ENCODE data around the gene DDX6. TPM values are rescaled to one million over a fixed set of nuclear protein-coding genes. Genes with fewer than 3 reads are reported as not detected.
"Not testable (repeated sequence)": the region's sequence is repeated elsewhere in the genome, so short reads cannot be mapped to it uniquely, and the experiment has no call there.

The DDX6 gene
- total and polyA plus RNA-seq, 2 experiments from 2014 or later = 68.3 to 205 TPM

DNA sequence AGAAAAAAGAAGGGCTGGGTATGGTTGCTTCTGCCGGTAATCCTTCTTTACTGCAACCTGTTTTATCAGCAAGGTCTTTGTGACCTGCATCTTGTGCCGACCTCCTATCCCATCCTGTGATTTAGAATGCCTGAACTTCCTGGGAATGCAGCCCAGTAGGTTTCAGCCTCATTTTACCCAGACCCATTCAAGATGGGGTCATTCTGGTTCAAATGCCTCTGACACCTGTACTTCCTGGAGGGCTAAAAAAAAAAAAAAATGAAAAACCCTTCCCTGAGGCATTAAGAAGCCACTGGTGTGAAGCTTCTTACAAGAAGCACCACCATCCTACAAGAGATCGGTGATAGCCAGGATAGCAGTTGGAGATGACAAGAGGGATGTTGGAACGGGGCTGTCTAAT lies 56.9 kb downstream of the DDX6 start (continued):
- TF ChIP-seq REST (IDR thresholded peaks at IDR 0.05; ENCODE audit: unreplicated experiment) (no peak), ETS1 (IDR thresholded peaks at IDR 0.05) (no peak), NANOG (IDR thresholded peaks at IDR 0.05; ENCODE audit: borderline replicate concordance) (no peak), ZNF114 (CRISPR knock-in tag; IDR thresholded peaks at IDR 0.05) (no peak), EZH2 (IDR thresholded peaks at IDR 0.05; ENCODE audit: low read depth, unreplicated experiment) (no peak), CREB1 (CRISPR knock-in tag; IDR thresholded peaks at IDR 0.05; ENCODE audit: low read depth) (no peak), ZNF331 (CRISPR knock-in tag; IDR thresholded peaks at IDR 0.05; ENCODE audit: low read depth) (no peak), EZH2phosphoT487 (IDR thresholded peaks at IDR 0.05; ENCODE audit: unreplicated experiment) (no peak), POLR2AphosphoS5 (IDR thresholded peaks at IDR 0.05; ENCODE audit: low read depth) (no peak)

GRCh38 chr11:118729753-118730152 lies 61.2 kb downstream of the DDX6 start:
- not testable (repeated sequence) for H3K27ac ChIP-seq (ENCODE audit: low read depth); H3K27me3 ChIP-seq (ENCODE audit: insufficient read depth); H3K4me3 Mint-ChIP-seq; H3F3A ChIP-seq (replicated peaks; ENCODE audit: low read depth); H3K27me3 Mint-ChIP-seq (ENCODE audit: insufficient read depth, low read depth, poor library complexity); H3K4me3 ChIP-seq; H4K20me1 ChIP-seq (replicated peaks; ENCODE audit: insufficient read depth); H3K27ac Mint-ChIP-seq; DNase-seq (ENCODE audit: low spot score); H2AFZ ChIP-seq; H3K9me2 ChIP-seq (ENCODE audit: insufficient read depth); ATAC-seq
- H3K36me3 Mint-ChIP-seq (ENCODE audit: low read depth) = peaks cover 73% of the 10 kb centered on the region
- Histone ChIP-seq H3K4me2 (peak overlapping the region; percentile 38; the same call in 1 of the 2 replicates), H3K79me2 (replicated peaks; ENCODE audit: insufficient read depth) (peaks cover 82% of the 10 kb centered on the region), H3K4me1 (ENCODE audit: insufficient read depth) (peaks cover 58% of the 10 kb centered on the region), H3K36me3 (ENCODE audit: insufficient read depth) (peaks cover 28% of the 10 kb centered on the region)
- H3K4me1 Mint-ChIP-seq = peaks cover 49% of the 10 kb centered on the region
- H3K9me3 Mint-ChIP-seq = peaks cover 45% of the 10 kb centered on the region

DNA sequence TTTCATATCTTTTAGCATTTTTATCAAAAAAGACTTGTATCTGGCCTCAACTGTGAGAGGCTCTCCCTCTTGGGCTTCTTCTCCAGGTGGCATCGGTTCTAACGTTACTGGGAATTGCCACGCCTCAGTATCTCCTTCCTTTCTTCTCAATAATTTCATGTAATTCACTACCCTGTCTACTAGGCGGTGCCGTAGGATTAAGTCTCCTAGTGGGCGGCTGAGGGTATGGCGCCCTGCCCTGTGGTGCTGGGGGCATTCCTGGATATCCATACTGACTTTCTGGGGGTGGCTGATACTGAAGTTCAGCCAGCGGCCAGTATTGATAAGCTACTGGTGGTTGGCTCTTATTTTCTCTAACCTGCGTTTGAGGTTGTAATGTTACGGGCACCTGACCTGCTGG lies 62.9 kb downstream of the DDX6 start:
- Histone ChIP-seq H3K79me2 (replicated peaks; ENCODE audit: insufficient read depth) (peaks cover 88% of the 10 kb centered on the region), H3K36me3 (ENCODE audit: insufficient read depth) (peaks cover 28% of the 10 kb centered on the region), H3K4me1 (ENCODE audit: insufficient read depth) (peaks cover 60% of the 10 kb centered on the region), H3K4me2 (peak overlapping the region; percentile 74), H3K4me3 (0 out of 2 replicates have a peak overlapping the region, but pooled peaks have one; percentile 37), H3K27ac (ENCODE audit: low read depth) (peak overlapping the region; percentile 96)
- not testable (repeated sequence) for H3K27me3 Mint-ChIP-seq (ENCODE audit: insufficient read depth, low read depth, poor library complexity); DNase-seq (ENCODE audit: low spot score); ATAC-seq; H4K20me1 ChIP-seq (replicated peaks; ENCODE audit: insufficient read depth); H3F3A ChIP-seq (replicated peaks; ENCODE audit: low read depth); H3K27me3 ChIP-seq (ENCODE audit: insufficient read depth); H3K27ac Mint-ChIP-seq; H2AFZ ChIP-seq; H3K9me2 ChIP-seq (ENCODE audit: insufficient read depth)
- peaks cover 42% of the 10 kb centered on the region for H3K9me3 Mint-ChIP-seq
- peak; percentile 47 to 58 for TF ChIP-seq CTCF (conservative IDR thresholded peaks at IDR 0.05; ENCODE audit: low read depth in 2 of 2)
- peaks cover 55% of the 10 kb centered on the region for H3K4me1 Mint-ChIP-seq
- H3K4me3 Mint-ChIP-seq = peak overlapping the region; percentile 12; the same call in 1 of the 3 replicates
- H3K36me3 Mint-ChIP-seq (ENCODE audit: low read depth) = peaks cover 62% of the 10 kb centered on the region

GRCh38 chr11:118727721-118728066 lies 63.3 kb downstream of the DDX6 start:
- H3K4me2 ChIP-seq = peak overlapping the region; percentile 67
- Mint-ChIP-seq H3K36me3 (ENCODE audit: low read depth) (peaks cover 58% of the 10 kb centered on the region), H3K9me3 (peaks cover 41% of the 10 kb centered on the region), H3K4me1 (peaks cover 57% of the 10 kb centered on the region)
- H3K4me1 ChIP-seq (ENCODE audit: insufficient read depth) = peaks cover 64% of the 10 kb centered on the region
- not testable (repeated sequence) for H2AFZ ChIP-seq; ATAC-seq; H3K4me3 ChIP-seq; DNase-seq (ENCODE audit: low spot score); H4K20me1 ChIP-seq (replicated peaks; ENCODE audit: insufficient read depth); H3K27ac Mint-ChIP-seq; H3K27me3 Mint-ChIP-seq (ENCODE audit: insufficient read depth, low read depth, poor library complexity); H3K27me3 ChIP-seq (ENCODE audit: insufficient read depth); H3K9me2 ChIP-seq (ENCODE audit: insufficient read depth); H3K4me3 Mint-ChIP-seq; H3F3A ChIP-seq (replicated peaks; ENCODE audit: low read depth)
- H3K36me3 ChIP-seq (ENCODE audit: insufficient read depth) = peaks cover 25% of the 10 kb centered on the region
- H3K27ac ChIP-seq (ENCODE audit: low read depth) = peak overlapping the region; percentile 96; the same call in 1 of the 2 replicates
- H3K79me2 ChIP-seq (replicated peaks; ENCODE audit: insufficient read depth) = peaks cover 88% of the 10 kb centered on the region
